GM23338 (cell line): ENCODE results near the gene SYNRG. TPM values are rescaled to one million over a fixed set of nuclear protein-coding genes. Genes with fewer than 3 reads are reported as not detected.

ENCODE experiments used
- ATAC-seq: fragments of 200-7000 bp; cut with Tn5 transposase; 3 replicates; pipeline ENCODE4 v1.9.1; 2020
- DNase-seq: peaks from one replicate; pipeline ENCODE4 v3.0.0-alpha.2; 2015; ENCODE audit warnings: low spot score
- H2AFZ ChIP-seq: fragments of 200-600 bp; sonication (generic); 2 replicates; pipeline ENCODE4 v1.8.0; 2016; ENCODE audit warnings: antibody characterized with exemption, mild to moderate bottlenecking, moderate library complexity
- H3F3A ChIP-seq: fragments of 200-600 bp; sonication (generic); replicated peaks from 2 replicates; pipeline ENCODE4 v1.8.0; 2017; ENCODE audit warnings: antibody characterized with exemption, mixed run types, low read depth
- H3K27ac ChIP-seq: fragments of 200-600 bp; sonication (generic); 2 replicates; pipeline ENCODE4 v1.6.1; 2016; ENCODE audit warnings: low read depth
- H3K27me3 ChIP-seq: fragments of 200-600 bp; sonication (generic); 2 replicates; pipeline ENCODE4 v1.8.0; 2016; ENCODE audit warnings: mild to moderate bottlenecking, mixed run types, moderate library complexity; ENCODE audit not compliant: insufficient read depth
- H3K36me3 ChIP-seq: fragments of 200-600 bp; sonication (generic); 2 replicates; pipeline ENCODE4 v1.8.0; 2016; ENCODE audit warnings: mild to moderate bottlenecking; ENCODE audit not compliant: insufficient read depth
- H3K4me1 ChIP-seq: fragments of 200-600 bp; sonication (generic); 2 replicates; pipeline ENCODE4 v1.8.0; 2016; ENCODE audit warnings: mild to moderate bottlenecking, moderate library complexity; ENCODE audit not compliant: insufficient read depth
- H3K4me2 ChIP-seq: fragments of 200-600 bp; sonication (generic); 2 replicates; pipeline ENCODE4 v1.7.1; 2017; ENCODE audit warnings: mixed run types
- H3K4me3 ChIP-seq: fragments of 200-600 bp; sonication (generic); 2 replicates; pipeline ENCODE4 v1.6.1; 2016; ENCODE audit warnings: mixed run types
- H3K79me2 ChIP-seq: fragments of 200-600 bp; sonication (generic); replicated peaks from 2 replicates; pipeline ENCODE4 v1.8.0; 2017; ENCODE audit warnings: mild to moderate bottlenecking; ENCODE audit not compliant: insufficient read depth
- H3K9me2 ChIP-seq: fragments of 200-600 bp; sonication (generic); 2 replicates; pipeline ENCODE4 v1.8.0; 2017; ENCODE audit not compliant: insufficient read depth
- H4K20me1 ChIP-seq: fragments of 200-600 bp; sonication (generic); replicated peaks from 2 replicates; pipeline ENCODE4 v1.8.0; 2017; ENCODE audit warnings: mild to moderate bottlenecking; ENCODE audit not compliant: insufficient read depth
- H3K27ac Mint-ChIP-seq: 2 replicates; pipeline ENCODE4 v1.8.0; 2020; ENCODE audit warnings: inconsistent platforms, mild to moderate bottlenecking, moderate library complexity, mixed read lengths
- H3K27me3 Mint-ChIP-seq: 3 replicates; pipeline ENCODE4 v1.8.0; 2022; ENCODE audit warnings: low read depth, mild to moderate bottlenecking, moderate library complexity, mixed read lengths, inconsistent platforms; ENCODE audit not compliant: insufficient read depth, poor library complexity
- H3K36me3 Mint-ChIP-seq: 3 replicates; pipeline ENCODE4 v1.8.0; 2021; ENCODE audit warnings: low read depth, mild to moderate bottlenecking, inconsistent platforms, moderate library complexity, mixed read lengths
- H3K4me1 Mint-ChIP-seq: 3 replicates; pipeline ENCODE4 v1.8.0; 2020; ENCODE audit warnings: mild to moderate bottlenecking, inconsistent platforms, mixed read lengths
- H3K4me3 Mint-ChIP-seq: 3 replicates; pipeline ENCODE4 v1.8.0; 2021; ENCODE audit warnings: moderate library complexity, mild to moderate bottlenecking, inconsistent platforms, mixed read lengths
- H3K9me3 Mint-ChIP-seq: 3 replicates; pipeline ENCODE4 v1.8.0; 2020; ENCODE audit warnings: moderate library complexity, mild to moderate bottlenecking, inconsistent platforms, mixed read lengths
- CTCF ChIP-seq, 2 experiments: fragments of 200-600 bp in 1 of 2; sonication (generic) in 1 of 2; conservative IDR thresholded peaks; 2 replicates each; pipeline versions ENCODE4 v1.5.1 to v1.6.1; 2016 to 2017; ENCODE audit warnings: antibody characterized with exemption in 2 of 2, low read depth in 2 of 2, mild to moderate bottlenecking in 2 of 2, moderate library complexity in 1 of 2
- ETS1 ChIP-seq: IDR thresholded peaks from 2 replicates; pipeline ENCODE4 v1.6.1; 2016; ENCODE audit warnings: antibody characterized with exemption
- EZH2phosphoT487 ChIP-seq: fragments of 200-600 bp; sonication (generic); IDR thresholded peaks from one replicate; pipeline ENCODE4 v1.8.1; 2018; ENCODE audit warnings: antibody characterized with exemption; ENCODE audit not compliant: unreplicated experiment
- JUNB ChIP-seq: IDR thresholded peaks from one replicate; pipeline ENCODE4 v1.6.1; 2016; ENCODE audit warnings: antibody characterized with exemption; ENCODE audit not compliant: unreplicated experiment
- NANOG ChIP-seq: IDR thresholded peaks from 2 replicates; pipeline ENCODE4 v1.6.1; 2016; ENCODE audit warnings: antibody characterized with exemption, borderline replicate concordance
- REST ChIP-seq: IDR thresholded peaks from one replicate; pipeline ENCODE4 v1.6.1; 2018; ENCODE audit warnings: antibody characterized with exemption; ENCODE audit not compliant: unreplicated experiment
- STAT1 ChIP-seq: IDR thresholded peaks from one replicate; pipeline ENCODE4 v1.6.1; 2016; ENCODE audit warnings: antibody characterized with exemption; ENCODE audit not compliant: unreplicated experiment
- ZNF114 ChIP-seq: fragments of 250-450 bp; sonication (Bioruptor Pico); IDR thresholded peaks from 2 replicates; pipeline ENCODE4 v1.5.0; 2020; ENCODE audit warnings: mild to moderate bottlenecking, moderate library complexity
- ZNF331 ChIP-seq: fragments of 250-450 bp; sonication (Bioruptor Pico); IDR thresholded peaks from 2 replicates; pipeline ENCODE4 v1.5.0; 2020; ENCODE audit warnings: low read depth, mild to moderate bottlenecking, moderate library complexity
- ZNF462 ChIP-seq: fragments of 250-450 bp; sonication (Bioruptor Pico); IDR thresholded peaks from 2 replicates; pipeline ENCODE4 v1.5.0; 2020; ENCODE audit warnings: mild to moderate bottlenecking, moderate library complexity
- polyA plus RNA-seq: library from polyadenylated mRNA; unstranded; fragments of >200 nt; fragmentation: Nextera tagmentation; extraction: Ambion mirVana; gene quantifications from 2 replicates; pipeline ENCODE4 v1.2.1, GENCODE V29; 2016
- total RNA-seq: library from RNA; depleted of rRNA; stranded (reverse); fragments of >200 nt; shearing (Covaris generic); gene quantifications from 2 replicates; pipeline ENCODE4 v1.2.3, GENCODE V29; 2014

SYNRG gene
- total and polyA plus RNA-seq, 2 experiments from 2014 or later = 18.6 to 22.6 TPM

- no peak for TF ChIP-seq JUNB
- TF ChIP-seq EZH2phosphoT487 = no peak
- no peak for TF ChIP-seq STAT1
- no peak for TF ChIP-seq CTCF (conservative IDR thresholded peaks at IDR 0.05; ENCODE audit: low read depth in 2 of 2)
- TF ChIP-seq ZNF462 (CRISPR knock-in tag) = no peak
- no peak for TF ChIP-seq ZNF331 (CRISPR knock-in tag)
- no peak for TF ChIP-seq ETS1
- no peak for TF ChIP-seq REST
- TF ChIP-seq NANOG = no peak
- no peak for TF ChIP-seq ZNF114
- Histone ChIP-seq H3K4me2 (no peak overlapping the region), H3F3A (no peaks in the 10 kb centered on the region), H3K27ac (peak overlapping the region; percentile 17), H3K9me2 (no peaks in the 10 kb centered on the region), H4K20me1 (no peaks in the 10 kb centered on the region), H2AFZ (no peak overlapping the region), H3K4me3 (no peak overlapping the region), H3K36me3 (peaks cover 13% of the 10 kb centered on the region; the same call in 1 of the 2 replicates), H3K27me3 (no peaks in the 10 kb centered on the region), H3K79me2 (no peaks in the 10 kb centered on the region), H3K4me1 (peaks cover 19% of the 10 kb centered on the region; the same call in 1 of the 2 replicates)
- peaks cover 47% of the 10 kb centered on the region for H3K36me3 Mint-ChIP-seq
- ATAC-seq = peak; percentile 44; the same call in 2 of the 3 replicates
- H3K27ac Mint-ChIP-seq = peak overlapping the region; percentile 90
- peaks cover 28% of the 10 kb centered on the region for H3K4me1 Mint-ChIP-seq
- peak overlapping the region; percentile 9; the same call in 1 of the 3 replicates for H3K4me3 Mint-ChIP-seq
- peaks cover 3% of the 10 kb centered on the region for H3K27me3 Mint-ChIP-seq
- peak; percentile 12 for DNase-seq
- H3K9me3 Mint-ChIP-seq = no peaks in the 10 kb centered on the region
These were observed 67.1 kb downstream of the SYNRG start for GRCh38 chr17:37541880-37542660.
